HepG2 (cell line): ENCODE data around the gene APRT. TPM values are rescaled to one million over a fixed set of nuclear protein-coding genes. Genes with fewer than 3 reads are reported as not detected.
A peak's percentile ranks its signal among the peaks of the same experiment; 100 is the strongest.

ENCODE experiments used
- ATF7-NPFF ChIP-seq: sonication (generic); formaldehyde crosslinking; IDR thresholded peaks from 2 replicates; pipeline ENCODE4 v1.8.1; 2023; ENCODE audit warnings: mild to moderate bottlenecking, low read depth, missing genetic modification reagents, moderate library complexity
- BRD4 ChIP-seq: sonication (generic); formaldehyde crosslinking; IDR thresholded peaks from 2 replicates; pipeline ENCODE4 v1.4.0; 2020; ENCODE audit warnings: missing genetic modification reagents
- CEBPB ChIP-seq: IDR thresholded peaks from 2 replicates; pipeline ENCODE4 v1.6.1; 2011; ENCODE audit warnings: low read depth, low read length, improper control_type of control experiment, borderline replicate concordance
- ELF3 ChIP-seq: IDR thresholded peaks from 2 replicates; pipeline ENCODE4 v1.6.1; 2016; ENCODE audit warnings: missing genetic modification reagents, missing compliant biosample characterization
- HMGA1 ChIP-seq: sonication (generic); formaldehyde crosslinking; conservative IDR thresholded peaks from 2 replicates; pipeline ENCODE4 v1.4.0; 2020; ENCODE audit warnings: missing genetic modification reagents
- LCORL ChIP-seq, 2 experiments: fragments of 450-650 bp in 1 of 2; sonication (generic) in 1 of 2; formaldehyde crosslinking in 1 of 2; IDR thresholded peaks; 2 replicates each; pipeline versions ENCODE4 v1.5.0 to v1.6.1; 2017 to 2020; ENCODE audit warnings: antibody characterized with exemption in 1 of 2, missing genetic modification reagents in 1 of 2
- NFE2L1 ChIP-seq: sonication (generic); formaldehyde crosslinking; IDR thresholded peaks from 2 replicates; pipeline ENCODE4 v1.4.0; 2020; ENCODE audit warnings: missing genetic modification reagents, mild to moderate bottlenecking, borderline replicate concordance
- PHB2 ChIP-seq: fragments of 450-650 bp; IDR thresholded peaks from 2 replicates; pipeline ENCODE4 v1.6.1; 2018; ENCODE audit not compliant: partially characterized antibody
- PHF20 ChIP-seq: sonication (generic); formaldehyde crosslinking; IDR thresholded peaks from 2 replicates; pipeline ENCODE4 v1.5.0; 2020; ENCODE audit warnings: mild to moderate bottlenecking, missing genetic modification reagents
- POLR2A ChIP-seq, 2 experiments: IDR thresholded peaks; 2 replicates each; pipeline ENCODE4 v1.6.1; 2011; ENCODE audit warnings: low read depth in 2 of 2, low read length in 2 of 2, mild to moderate bottlenecking in 1 of 2, moderate library complexity in 1 of 2; ENCODE audit not compliant: insufficient read depth in 1 of 2
- YEATS4 ChIP-seq: sonication (generic); formaldehyde crosslinking; IDR thresholded peaks from 2 replicates; pipeline ENCODE4 v1.4.0; 2020; ENCODE audit warnings: missing genetic modification reagents, borderline replicate concordance
- ZBTB49 ChIP-seq: sonication (generic); formaldehyde crosslinking; IDR thresholded peaks from 2 replicates; pipeline ENCODE4 v1.4.0; 2020; ENCODE audit warnings: missing genetic modification reagents, borderline replicate concordance
- ZBTB7B ChIP-seq: sonication (generic); formaldehyde crosslinking; IDR thresholded peaks from 2 replicates; pipeline ENCODE4 v1.4.0; 2020; ENCODE audit warnings: missing genetic modification reagents
- ZNF282 ChIP-seq: fragments of 450-650 bp; IDR thresholded peaks from 2 replicates; pipeline ENCODE4 v1.6.1; 2018; ENCODE audit not compliant: partially characterized antibody
- ZNF546 ChIP-seq: sonication (generic); formaldehyde crosslinking; conservative IDR thresholded peaks from 2 replicates; pipeline ENCODE4 v1.8.1; 2023; ENCODE audit warnings: mild to moderate bottlenecking, missing genetic modification reagents
- ZNF580 ChIP-seq: IDR thresholded peaks from 2 replicates; pipeline ENCODE4 v1.6.1; 2016; ENCODE audit warnings: low read depth, borderline replicate concordance
- ZNF605 ChIP-seq: sonication (generic); formaldehyde crosslinking; IDR thresholded peaks from 2 replicates; pipeline ENCODE4 v1.8.0; 2022; ENCODE audit warnings: mild to moderate bottlenecking, missing genetic modification reagents
- polyA plus RNA-seq, 8 experiments: library from polyadenylated mRNA; depleted of rRNA in 3 of 8; stranded (reverse) in 7 of 8; unstranded in 1 of 8; fragments of >200 nt; fragmentation: Illumina TruSeq in 4 of 8; extraction: Trizol in 4 of 8; gene quantifications; 2 replicates each; pipeline versions ENCODE4 v1.2.1 to v1.2.3, GENCODE V29; 2011 to 2016; ENCODE audit warnings: low read depth in 4 of 8, missing spikeins in 1 of 8, mixed read lengths in 1 of 8; ENCODE audit not compliant: insufficient read depth in 1 of 8
- total RNA-seq, 5 experiments: library from RNA; depleted of rRNA; stranded (reverse); fragments of >200 nt; fragmentation: Illumina TruSeq; extraction: Trizol; gene quantifications; 2 replicates each; pipeline ENCODE4 v1.2.3, GENCODE V29; 2016; ENCODE audit warnings: low read depth in 1 of 5
- TF ChIP-seq, protein P1 (sequence below): sonication (generic); formaldehyde crosslinking; conservative IDR thresholded peaks from 2 replicates; pipeline ENCODE4 v1.4.0; 2020; ENCODE audit warnings: missing genetic modification reagents
- TF ChIP-seq, protein P2 (sequence below): sonication (generic); formaldehyde crosslinking; IDR thresholded peaks from 2 replicates; pipeline ENCODE4 v1.5.1; 2020; ENCODE audit warnings: missing genetic modification reagents, mild to moderate bottlenecking, borderline replicate concordance
- TF ChIP-seq, protein P3 (sequence below), 2 experiments: fragments of 450-650 bp in 1 of 2; sonication (generic) in 1 of 2; formaldehyde crosslinking; IDR thresholded peaks; 2 replicates each; pipeline versions ENCODE4 v1.5.0 to v1.8.0; 2020 to 2022; ENCODE audit warnings: mild to moderate bottlenecking in 1 of 2, missing genetic modification reagents in 1 of 2

The APRT gene
- total and polyA plus RNA-seq, 2 of the 13 experiments (the other 11 are each of a cell fraction or from before 2014, with no cell fraction given), result 155 to 242 TPM

GRCh38 chr16:88770461-88771293, 41.1 kb downstream of the APRT start (continued):
- no peak for TF ChIP-seq ZNF282
- peak; percentile 33; the same call in 1 of the 2 replicates for TF ChIP-seq CEBPB
- no peak for TF ChIP-seq ATF7-NPFF (CRISPR knock-in tag)
- TF ChIP-seq ZNF605 (CRISPR knock-in tag), result peak; percentile 84
- 0 out of 2 replicates have a peak, but pooled peaks have one; percentile 18 for TF ChIP-seq NFE2L1
- TF ChIP-seq, protein P1, sequence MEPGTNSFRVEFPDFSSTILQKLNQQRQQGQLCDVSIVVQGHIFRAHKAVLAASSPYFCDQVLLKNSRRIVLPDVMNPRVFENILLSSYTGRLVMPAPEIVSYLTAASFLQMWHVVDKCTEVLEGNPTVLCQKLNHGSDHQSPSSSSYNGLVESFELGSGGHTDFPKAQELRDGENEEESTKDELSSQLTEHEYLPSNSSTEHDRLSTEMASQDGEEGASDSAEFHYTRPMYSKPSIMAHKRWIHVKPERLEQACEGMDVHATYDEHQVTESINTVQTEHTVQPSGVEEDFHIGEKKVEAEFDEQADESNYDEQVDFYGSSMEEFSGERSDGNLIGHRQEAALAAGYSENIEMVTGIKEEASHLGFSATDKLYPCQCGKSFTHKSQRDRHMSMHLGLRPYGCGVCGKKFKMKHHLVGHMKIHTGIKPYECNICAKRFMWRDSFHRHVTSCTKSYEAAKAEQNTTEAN, result no peak
- TF ChIP-seq, protein P2, sequence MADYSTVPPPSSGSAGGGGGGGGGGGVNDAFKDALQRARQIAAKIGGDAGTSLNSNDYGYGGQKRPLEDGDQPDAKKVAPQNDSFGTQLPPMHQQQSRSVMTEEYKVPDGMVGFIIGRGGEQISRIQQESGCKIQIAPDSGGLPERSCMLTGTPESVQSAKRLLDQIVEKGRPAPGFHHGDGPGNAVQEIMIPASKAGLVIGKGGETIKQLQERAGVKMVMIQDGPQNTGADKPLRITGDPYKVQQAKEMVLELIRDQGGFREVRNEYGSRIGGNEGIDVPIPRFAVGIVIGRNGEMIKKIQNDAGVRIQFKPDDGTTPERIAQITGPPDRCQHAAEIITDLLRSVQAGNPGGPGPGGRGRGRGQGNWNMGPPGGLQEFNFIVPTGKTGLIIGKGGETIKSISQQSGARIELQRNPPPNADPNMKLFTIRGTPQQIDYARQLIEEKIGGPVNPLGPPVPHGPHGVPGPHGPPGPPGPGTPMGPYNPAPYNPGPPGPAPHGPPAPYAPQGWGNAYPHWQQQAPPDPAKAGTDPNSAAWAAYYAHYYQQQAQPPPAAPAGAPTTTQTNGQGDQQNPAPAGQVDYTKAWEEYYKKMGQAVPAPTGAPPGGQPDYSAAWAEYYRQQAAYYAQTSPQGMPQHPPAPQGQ (CRISPR knock-in tag), result no peak
- no peak for TF ChIP-seq PHF20 (CRISPR knock-in tag)
- TF ChIP-seq ELF3 (CRISPR knock-in tag), result 0 out of 2 replicates have a peak, but pooled peaks have one; percentile 14
- TF ChIP-seq ZBTB49 (CRISPR knock-in tag), result no peak
- TF ChIP-seq POLR2A (IDR thresholded peaks at IDR 0.05; ENCODE audit: insufficient read depth in 1 of 2, low read depth in 2 of 2, low read length in 2 of 2), result 0 out of 4 replicates have a peak, but pooled peaks of 1 of the 2 experiments have one; percentile 24
- TF ChIP-seq LCORL (IDR thresholded peaks at IDR 0.05), result no peak
- TF ChIP-seq LCORL (CRISPR knock-in tag; IDR thresholded peaks at IDR 0.05), result peak; percentile 86; the same call in 1 of the 2 replicates
- TF ChIP-seq ZNF580 (CRISPR knock-in tag), result peak; percentile 65; the same call in 1 of the 2 replicates
- TF ChIP-seq BRD4 (CRISPR knock-in tag), result no peak
- TF ChIP-seq ZBTB7B, result peak; percentile 91
- TF ChIP-seq YEATS4 (CRISPR knock-in tag), result no peak
- no peak for TF ChIP-seq PHB2
- TF ChIP-seq, protein P3, sequence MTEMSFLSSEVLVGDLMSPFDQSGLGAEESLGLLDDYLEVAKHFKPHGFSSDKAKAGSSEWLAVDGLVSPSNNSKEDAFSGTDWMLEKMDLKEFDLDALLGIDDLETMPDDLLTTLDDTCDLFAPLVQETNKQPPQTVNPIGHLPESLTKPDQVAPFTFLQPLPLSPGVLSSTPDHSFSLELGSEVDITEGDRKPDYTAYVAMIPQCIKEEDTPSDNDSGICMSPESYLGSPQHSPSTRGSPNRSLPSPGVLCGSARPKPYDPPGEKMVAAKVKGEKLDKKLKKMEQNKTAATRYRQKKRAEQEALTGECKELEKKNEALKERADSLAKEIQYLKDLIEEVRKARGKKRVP (CRISPR knock-in tag; IDR thresholded peaks at IDR 0.05), result no peak
- TF ChIP-seq ZNF546 (CRISPR knock-in tag), result no peak
- TF ChIP-seq HMGA1 (CRISPR knock-in tag), result no peak
